Large intestine (tissue), 3 donors: Measurements from ENCODE around the gene DGAT2. TPM values are rescaled to one million over a fixed set of nuclear protein-coding genes. Genes with fewer than 3 reads are reported as not detected.
"Not testable (repeated sequence)": the region's sequence is repeated elsewhere in the genome, so short reads cannot be mapped to it uniquely, and the experiment has no call there.

Experiments used
- DNase-seq, 2 donors: peaks; one replicate each; pipeline versions ENCODE4 v3.0.0 to v3.0.0-alpha.2; 2013
- H3K27ac ChIP-seq: one replicate; pipeline ENCODE4 v1.5.1; 2013; ENCODE audit warnings: low read length
- H3K27me3 ChIP-seq: 2 replicates; pipeline ENCODE4 v1.6.1; 2013; ENCODE audit warnings: low read length; ENCODE audit not compliant: control insufficient read depth, insufficient read depth
- H3K36me3 ChIP-seq: 2 replicates; pipeline ENCODE4 v1.6.1; 2013; ENCODE audit warnings: low read length; ENCODE audit not compliant: control insufficient read depth, insufficient read depth
- H3K4me1 ChIP-seq: one replicate; pipeline ENCODE4 v1.6.1; 2013; ENCODE audit warnings: low read length; ENCODE audit not compliant: control insufficient read depth, insufficient read depth
- H3K4me3 ChIP-seq: one replicate; pipeline ENCODE4 v1.5.1; 2013; ENCODE audit warnings: low read length
- H3K9me3 ChIP-seq: one replicate; pipeline ENCODE4 v1.6.1; 2013; ENCODE audit warnings: mild to moderate bottlenecking, low read depth, low read length, moderate library complexity; ENCODE audit not compliant: control insufficient read depth
- WGBS: methylation state at CpG from one replicate; pipeline ENCODE4 v1.1.5; 2013; ENCODE audit warnings: low lambda C conversion rate; ENCODE audit not compliant: insufficient coverage; 5-methylcytosine and 5-hydroxymethylcytosine counted together
- polyA plus RNA-seq: library from polyadenylated mRNA; unstranded; fragments of 120-200 nt; gene quantifications from one replicate; pipeline ENCODE4 v1.2.1, GENCODE V29; 2013

Gene DGAT2
- polyA plus RNA-seq, 1 donor = 70.2 TPM

GRCh38 chr11:75748729-75749273, 19.8 kb upstream of the DGAT2 start:
- not testable (repeated sequence) for H3K36me3 ChIP-seq, H3K27me3 ChIP-seq, H3K9me3 ChIP-seq, H3K27ac ChIP-seq, H3K4me3 ChIP-seq, DNase-seq, H3K4me1 ChIP-seq
- no CpG with 5 or more reads among the region's 26 CpGs for WGBS

- H3K27ac ChIP-seq, DNase-seq, H3K4me3 ChIP-seq, H3K9me3 ChIP-seq, H3K27me3 ChIP-seq, H3K4me1 ChIP-seq, H3K36me3 ChIP-seq: not testable (repeated sequence)
Measured at GRCh38 chr11:75754933-75755332, 13.6 kb upstream of the DGAT2 start.

- peaks cover 17% of the 10 kb centered on the region for H3K4me1 ChIP-seq
- DNase-seq = no peak
- H3K27ac ChIP-seq = no peak overlapping the region
- 67% methylated on average over 1 of the region's 2 CpGs for WGBS
- no peaks in the 10 kb centered on the region for H3K27me3 ChIP-seq
- no peaks in the 10 kb centered on the region for H3K36me3 ChIP-seq
- no peaks in the 10 kb centered on the region for H3K9me3 ChIP-seq
- no peak overlapping the region for H3K4me3 ChIP-seq
Measured at GRCh38 chr11:75757651-75758050, 10.9 kb upstream of the DGAT2 start.

- H3K27ac ChIP-seq = peak overlapping the region; percentile 25
- no peaks in the 10 kb centered on the region for H3K27me3 ChIP-seq
- H3K9me3 ChIP-seq = no peaks in the 10 kb centered on the region
- H3K36me3 ChIP-seq = no peaks in the 10 kb centered on the region
- H3K4me3 ChIP-seq = no peak overlapping the region
- H3K4me1 ChIP-seq = peaks cover 25% of the 10 kb centered on the region
- WGBS = no CpG with 5 or more reads among the region's 4 CpGs
- no peak for DNase-seq
Measured at GRCh38 chr11:75759832-75760231, 8.7 kb upstream of the DGAT2 start.

- Histone ChIP-seq H3K27ac (peak overlapping the region; percentile 25), H3K4me1 (peaks cover 25% of the 10 kb centered on the region), H3K4me3 (no peak overlapping the region), H3K36me3 (no peaks in the 10 kb centered on the region), H3K9me3 (no peaks in the 10 kb centered on the region), H3K27me3 (no peaks in the 10 kb centered on the region)
- no peak for DNase-seq
Measured at GRCh38 chr11:75760243-75760642, 8.3 kb upstream of the DGAT2 start.

- no peak overlapping the region for H3K4me3 ChIP-seq
- no peaks in the 10 kb centered on the region for H3K9me3 ChIP-seq
- peak overlapping the region; percentile 25 for H3K27ac ChIP-seq
- DNase-seq = peak in 1 of 2 donors; percentile 50
- H3K36me3 ChIP-seq = no peaks in the 10 kb centered on the region
- WGBS = no CpG with 5 or more reads among the region's 3 CpGs
- H3K27me3 ChIP-seq = no peaks in the 10 kb centered on the region
- H3K4me1 ChIP-seq = peaks cover 25% of the 10 kb centered on the region
Measured at GRCh38 chr11:75760710-75761493, 7.7 kb upstream of the DGAT2 start.

GRCh38 chr11:75762158-75762557, 6.4 kb upstream of the DGAT2 start:
- no peaks in the 10 kb centered on the region for H3K36me3 ChIP-seq
- H3K27me3 ChIP-seq = no peaks in the 10 kb centered on the region
- H3K4me1 ChIP-seq = peaks cover 27% of the 10 kb centered on the region
- no peaks in the 10 kb centered on the region for H3K9me3 ChIP-seq
- no peak for DNase-seq
- no CpG with 5 or more reads among the region's 8 CpGs for WGBS
- no peak overlapping the region for H3K27ac ChIP-seq
- no peak overlapping the region for H3K4me3 ChIP-seq

GRCh38 chr11:75762885-75763284, 5.7 kb upstream of the DGAT2 start:
- DNase-seq = peak; percentile 41 to 49
- H3K36me3 ChIP-seq = no peaks in the 10 kb centered on the region
- H3K4me1 ChIP-seq = peaks cover 34% of the 10 kb centered on the region
- WGBS = no CpG with 5 or more reads among the region's 2 CpGs
- H3K4me3 ChIP-seq = no peak overlapping the region
- H3K27ac ChIP-seq = peak overlapping the region; percentile 39
- peaks cover 2% of the 10 kb centered on the region for H3K27me3 ChIP-seq
- H3K9me3 ChIP-seq = no peaks in the 10 kb centered on the region

- peaks cover 37% of the 10 kb centered on the region for H3K4me1 ChIP-seq
- H3K9me3 ChIP-seq = no peaks in the 10 kb centered on the region
- no peak overlapping the region for H3K4me3 ChIP-seq
- WGBS = no CpG with 5 or more reads among the region's 3 CpGs
- H3K36me3 ChIP-seq = no peaks in the 10 kb centered on the region
- no peak overlapping the region for H3K27ac ChIP-seq
- no peak for DNase-seq
- peaks cover 8% of the 10 kb centered on the region for H3K27me3 ChIP-seq
Measured at GRCh38 chr11:75763846-75764245, 4.7 kb upstream of the DGAT2 start.

- Histone ChIP-seq H3K27me3 (peaks cover 13% of the 10 kb centered on the region), H3K4me3 (no peak overlapping the region), H3K36me3 (no peaks in the 10 kb centered on the region), H3K4me1 (peaks cover 39% of the 10 kb centered on the region), H3K27ac (no peak overlapping the region), H3K9me3 (no peaks in the 10 kb centered on the region)
- DNase-seq = no peak
- WGBS = no CpG with 5 or more reads among the region's 3 CpGs
Measured at GRCh38 chr11:75765116-75765515, 3.5 kb upstream of the DGAT2 start.
